SJCRH30 (cell line): ENCODE data around the gene POU2F1. TPM values are rescaled to one million over a fixed set of nuclear protein-coding genes. Genes with fewer than 3 reads are reported as not detected.
A peak's percentile ranks its signal among the peaks of the same experiment; 100 is the strongest.

Source experiments
- DNase-seq, 2 experiments: peaks; one replicate each; pipeline ENCODE4 v3.0.0-alpha.2; 2015 to 2020
- H3K27ac ChIP-seq: fragments of 250-450 bp; sonication (Bioruptor Pico); 2 replicates; pipeline ENCODE4 v1.5.1; 2020; ENCODE audit warnings: mild to moderate bottlenecking, moderate library complexity
- H3K27me3 ChIP-seq: fragments of 250-450 bp; sonication (Bioruptor Pico); 2 replicates; pipeline ENCODE4 v1.5.1; 2020; ENCODE audit warnings: mild to moderate bottlenecking, moderate library complexity
- H3K36me3 ChIP-seq: fragments of 250-450 bp; sonication (Bioruptor Pico); 2 replicates; pipeline ENCODE4 v1.5.1; 2020; ENCODE audit warnings: mild to moderate bottlenecking, moderate library complexity
- H3K4me1 ChIP-seq: fragments of 250-450 bp; sonication (Bioruptor Pico); 2 replicates; pipeline ENCODE4 v1.5.1; 2020; ENCODE audit warnings: mild to moderate bottlenecking, moderate library complexity
- H3K4me3 ChIP-seq: fragments of 250-450 bp; sonication (Bioruptor Pico); 2 replicates; pipeline ENCODE4 v1.5.1; 2020; ENCODE audit warnings: mild to moderate bottlenecking, moderate library complexity
- H3K9me3 ChIP-seq: fragments of 250-450 bp; sonication (Bioruptor Pico); replicated peaks from 2 replicates; pipeline ENCODE4 v1.5.1; 2020; ENCODE audit warnings: mild to moderate bottlenecking, moderate library complexity
- total RNA-seq: library from RNA; depleted of rRNA; stranded (reverse); fragments of >200 nt; shearing (Covaris generic); gene quantifications from 2 replicates; pipeline ENCODE4 v1.2.3, GENCODE V29; 2014

Gene POU2F1
- total RNA-seq, 1 experiment from 2014 or later = 16.8 TPM

DNA sequence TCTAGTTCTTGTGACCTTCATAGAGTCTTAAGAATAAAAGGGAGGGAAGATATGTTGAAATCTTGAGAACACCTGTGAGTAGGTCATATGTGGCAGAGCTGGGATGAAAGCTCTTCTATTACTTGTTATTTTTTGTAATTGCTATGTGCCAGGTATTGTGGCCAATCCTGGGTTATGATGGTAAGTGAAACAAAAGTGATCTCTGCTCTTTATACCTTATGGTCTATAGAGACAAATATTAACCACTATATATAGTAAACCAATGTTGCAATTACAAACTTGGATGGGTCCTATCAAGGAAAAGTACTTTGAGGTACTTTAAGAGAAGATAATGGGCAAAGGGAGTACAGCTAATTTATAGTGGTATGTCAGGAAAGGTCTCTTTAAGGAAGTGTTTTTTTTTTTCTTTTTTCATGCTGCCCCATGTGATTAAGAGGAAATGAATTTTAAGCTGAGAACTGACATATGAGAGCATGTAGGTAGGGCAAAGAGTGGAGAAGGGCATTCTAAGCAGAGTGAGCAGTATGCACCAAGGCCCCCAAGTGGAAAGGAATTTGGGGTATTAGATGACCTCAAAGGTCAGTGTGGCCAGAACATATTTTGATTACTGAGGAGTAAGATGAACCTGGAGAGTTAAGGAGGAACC is 43.3 kb downstream of the POU2F1 start:
- Histone ChIP-seq H3K9me3 (no peaks in the 10 kb centered on the region), H3K4me3 (no peak overlapping the region), H3K36me3 (no peaks in the 10 kb centered on the region), H3K27ac (no peak overlapping the region), H3K27me3 (no peaks in the 10 kb centered on the region), H3K4me1 (no peaks in the 10 kb centered on the region; the same call in 1 of the 2 replicates)
- DNase-seq = peak in 1 of 2 experiments; percentile 6

- no peaks in the 10 kb centered on the region for H3K27me3 ChIP-seq
- no peaks in the 10 kb centered on the region for H3K36me3 ChIP-seq
- DNase-seq = no peak
- H3K4me3 ChIP-seq = no peak overlapping the region
- H3K4me1 ChIP-seq = no peaks in the 10 kb centered on the region; the same call in 1 of the 2 replicates
- no peak overlapping the region for H3K27ac ChIP-seq
- no peaks in the 10 kb centered on the region for H3K9me3 ChIP-seq
Measured at GRCh38 chr1:167266965-167267364, 46.3 kb downstream of the POU2F1 start.

GRCh38 chr1:167268347-167268787 is 47.7 kb downstream of the POU2F1 start:
- no peaks in the 10 kb centered on the region for H3K9me3 ChIP-seq
- H3K4me3 ChIP-seq = no peak overlapping the region
- H3K27ac ChIP-seq = no peak overlapping the region
- no peak for DNase-seq
- peaks cover 5% of the 10 kb centered on the region for H3K4me1 ChIP-seq
- no peaks in the 10 kb centered on the region for H3K27me3 ChIP-seq
- no peaks in the 10 kb centered on the region for H3K36me3 ChIP-seq

- H3K27ac ChIP-seq = no peak overlapping the region
- H3K4me3 ChIP-seq = no peak overlapping the region
- no peaks in the 10 kb centered on the region for H3K36me3 ChIP-seq
- H3K27me3 ChIP-seq = no peaks in the 10 kb centered on the region
- peaks cover 13% of the 10 kb centered on the region for H3K4me1 ChIP-seq
- H3K9me3 ChIP-seq = no peaks in the 10 kb centered on the region
- DNase-seq = no peak
Measured at GRCh38 chr1:167270349-167271092, 49.8 kb downstream of the POU2F1 start.

GRCh38 chr1:167272369-167272957 is 51.8 kb downstream of the POU2F1 start:
- H3K4me1 ChIP-seq = peaks cover 13% of the 10 kb centered on the region
- no peak overlapping the region for H3K27ac ChIP-seq
- no peaks in the 10 kb centered on the region for H3K27me3 ChIP-seq
- no peak for DNase-seq
- no peaks in the 10 kb centered on the region for H3K36me3 ChIP-seq
- H3K9me3 ChIP-seq = no peaks in the 10 kb centered on the region
- no peak overlapping the region for H3K4me3 ChIP-seq

- H3K9me3 ChIP-seq = no peaks in the 10 kb centered on the region
- H3K36me3 ChIP-seq = no peaks in the 10 kb centered on the region
- no peaks in the 10 kb centered on the region for H3K27me3 ChIP-seq
- peak overlapping the region; percentile 11; the same call in 1 of the 2 replicates for H3K27ac ChIP-seq
- H3K4me1 ChIP-seq = peaks cover 13% of the 10 kb centered on the region
- H3K4me3 ChIP-seq = no peak overlapping the region
- peak; percentile 81 to 91 for DNase-seq
Measured at GRCh38 chr1:167273027-167273800, 52.5 kb downstream of the POU2F1 start.

DNA sequence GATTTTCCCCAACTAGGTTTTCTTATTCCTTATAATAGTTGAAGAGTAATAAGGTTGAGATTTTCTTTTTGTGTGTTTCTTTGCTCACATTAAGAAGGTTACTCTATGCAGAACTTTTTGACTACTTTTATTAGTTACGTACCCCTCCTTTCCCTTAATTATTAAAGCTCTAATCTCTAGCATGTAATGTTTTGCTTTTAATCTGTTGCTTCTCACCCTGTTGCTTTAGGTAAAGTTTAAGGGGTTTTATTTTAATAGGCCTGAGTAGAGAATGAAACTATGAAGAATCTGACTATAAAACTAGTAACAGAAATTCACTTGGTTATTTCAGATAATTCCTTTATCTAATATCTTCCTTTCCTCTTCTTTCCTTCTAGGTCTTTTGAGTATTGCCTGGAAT is 53.4 kb downstream of the POU2F1 start:
- DNase-seq = no peak
- H3K36me3 ChIP-seq = no peaks in the 10 kb centered on the region
- peaks cover 13% of the 10 kb centered on the region for H3K4me1 ChIP-seq
- no peaks in the 10 kb centered on the region for H3K27me3 ChIP-seq
- no peaks in the 10 kb centered on the region for H3K9me3 ChIP-seq
- H3K27ac ChIP-seq = peak overlapping the region; percentile 11; the same call in 1 of the 2 replicates
- no peak overlapping the region for H3K4me3 ChIP-seq

DNA sequence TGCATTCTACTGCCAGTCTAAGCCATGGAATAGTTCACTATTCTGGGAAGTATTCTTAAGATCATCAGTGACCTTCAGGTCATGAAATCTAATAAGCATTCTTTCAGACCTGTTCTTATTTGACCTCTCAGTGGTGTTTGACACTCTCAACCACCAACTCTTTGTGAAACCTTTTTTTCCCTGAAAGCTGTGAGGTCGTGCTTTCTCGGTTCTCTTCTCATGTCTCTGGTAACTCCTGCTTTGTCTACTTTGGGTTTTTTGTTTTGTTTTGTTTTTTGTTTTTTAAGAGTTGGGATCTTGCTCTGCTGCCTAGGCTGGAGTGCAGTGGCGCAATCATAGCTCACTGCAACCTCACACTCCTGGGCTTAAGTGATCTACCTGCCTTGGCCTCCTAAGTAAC is 56.3 kb downstream of the POU2F1 start:
- H3K27ac ChIP-seq = no peak overlapping the region
- H3K4me3 ChIP-seq = no peak overlapping the region

DNA sequence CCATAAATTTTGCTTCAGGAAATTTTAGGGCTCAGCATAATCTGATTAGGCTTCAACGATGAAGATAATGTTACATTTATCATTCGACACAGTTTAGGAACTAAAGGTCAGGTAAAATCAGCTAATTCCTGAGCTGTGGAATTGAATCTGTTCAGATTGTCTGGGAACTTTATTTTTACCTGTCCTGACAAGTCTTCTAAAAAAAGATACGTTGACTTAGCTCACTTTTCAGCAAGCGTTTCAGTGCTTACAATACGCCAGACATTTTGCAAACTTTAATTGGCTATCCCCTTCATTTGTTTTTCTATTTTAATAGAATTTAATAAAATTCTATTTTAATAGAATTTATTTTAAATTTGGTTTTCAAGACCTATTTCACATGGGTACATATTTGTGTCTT is 57.8 kb downstream of the POU2F1 start:
- H3K36me3 ChIP-seq = no peaks in the 10 kb centered on the region
- H3K4me3 ChIP-seq = no peak overlapping the region
- no peaks in the 10 kb centered on the region; the same call in 1 of the 2 replicates for H3K9me3 ChIP-seq
- peaks cover 6% of the 10 kb centered on the region for H3K4me1 ChIP-seq
- DNase-seq = no peak
- H3K27ac ChIP-seq = no peak overlapping the region
- H3K27me3 ChIP-seq = no peaks in the 10 kb centered on the region

More for the DNA sequence above, 56.3 kb downstream of the POU2F1 start:
- Histone ChIP-seq H3K4me1 (peaks cover 13% of the 10 kb centered on the region), H3K27me3 (no peaks in the 10 kb centered on the region), H3K9me3 (no peaks in the 10 kb centered on the region), H3K36me3 (no peaks in the 10 kb centered on the region)
- DNase-seq = no peak

DNA sequence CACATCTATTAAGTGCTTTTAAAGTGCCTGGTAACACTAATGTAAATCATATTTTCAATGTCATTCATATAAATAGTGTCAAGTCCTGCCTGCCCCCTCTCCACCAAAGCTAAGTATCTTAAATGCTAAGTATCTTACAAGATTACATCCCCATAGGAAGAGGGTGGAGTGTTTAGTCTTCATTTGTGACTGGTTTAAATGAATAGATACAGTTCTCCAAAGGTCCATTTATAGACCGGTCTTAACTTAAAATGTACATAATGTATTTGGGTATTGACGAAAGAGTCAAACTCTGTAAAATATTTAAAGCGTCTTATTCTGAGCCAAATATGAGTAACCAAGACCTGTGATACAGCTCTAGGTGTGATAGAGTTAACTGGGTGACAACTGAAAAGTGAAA is 60.2 kb downstream of the POU2F1 start:
- DNase-seq = no peak
- no peak overlapping the region for H3K27ac ChIP-seq
- H3K27me3 ChIP-seq = no peaks in the 10 kb centered on the region
- H3K4me1 ChIP-seq = no peaks in the 10 kb centered on the region
- no peaks in the 10 kb centered on the region; the same call in 1 of the 2 replicates for H3K9me3 ChIP-seq
- no peaks in the 10 kb centered on the region for H3K36me3 ChIP-seq
- H3K4me3 ChIP-seq = no peak overlapping the region

DNA sequence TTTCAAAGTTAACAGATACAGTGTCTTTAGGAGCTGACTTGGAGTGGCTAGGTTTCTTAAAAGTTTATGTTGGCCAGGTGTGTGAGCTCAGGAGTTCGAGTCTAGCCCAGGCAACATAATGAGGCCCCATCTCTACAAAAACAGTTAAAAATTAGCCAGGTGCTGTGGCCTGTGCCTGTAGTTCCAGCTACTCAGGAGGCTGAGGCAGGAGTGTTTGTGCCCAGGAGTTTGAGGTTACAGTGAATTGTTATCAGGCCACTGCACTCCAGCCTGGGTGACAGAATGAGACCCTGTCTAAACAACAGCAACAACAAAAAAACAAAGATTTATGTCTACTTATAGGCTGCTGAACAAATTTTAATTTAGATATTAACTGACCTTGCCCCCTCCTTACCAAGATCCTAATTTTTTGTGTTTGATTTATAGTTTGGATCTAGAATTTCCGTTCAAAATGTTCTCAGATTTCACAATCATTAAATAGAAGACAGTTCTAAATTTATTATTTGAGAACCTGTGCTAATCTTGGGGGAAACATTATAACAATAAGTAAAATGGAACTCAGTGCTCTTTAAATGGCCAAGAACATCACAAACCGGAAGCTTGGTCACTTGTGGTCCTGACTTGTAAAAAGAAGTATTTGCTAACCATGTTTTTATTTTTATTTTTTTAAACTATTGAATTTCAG is 67.8 kb downstream of the POU2F1 start:
- no peak overlapping the region for H3K4me3 ChIP-seq
- no peaks in the 10 kb centered on the region for H3K36me3 ChIP-seq

GRCh38 chr1:167289075-167289442 is 68.4 kb downstream of the POU2F1 start:
- Histone ChIP-seq H3K27me3 (no peaks in the 10 kb centered on the region), H3K27ac (no peak overlapping the region), H3K4me3 (no peak overlapping the region)

More for the DNA sequence above, 67.8 kb downstream of the POU2F1 start:
- no peak overlapping the region for H3K27ac ChIP-seq
- H3K9me3 ChIP-seq = no peaks in the 10 kb centered on the region
- no peak for DNase-seq
- H3K27me3 ChIP-seq = no peaks in the 10 kb centered on the region
- no peaks in the 10 kb centered on the region for H3K4me1 ChIP-seq

DNA sequence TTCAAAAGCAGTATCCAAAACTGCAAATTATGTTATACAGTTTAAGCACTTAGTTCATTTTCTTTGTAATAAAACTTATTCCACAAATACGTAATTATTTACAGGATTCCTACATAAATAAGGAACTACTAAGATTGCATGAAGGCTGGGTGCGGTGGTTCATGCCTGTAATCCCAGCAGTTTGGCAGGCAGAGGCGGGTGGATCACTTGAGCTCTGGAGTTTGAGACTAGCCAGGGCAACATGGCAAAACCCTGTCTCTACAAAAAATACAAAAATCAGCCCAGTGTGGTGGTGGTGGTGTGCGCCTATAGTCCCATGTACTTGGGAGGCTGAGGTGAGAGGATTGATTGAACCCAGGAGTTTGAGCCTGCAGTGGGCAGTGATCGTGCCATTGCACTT is 69.3 kb downstream of the POU2F1 start:
- no peaks in the 10 kb centered on the region for H3K27me3 ChIP-seq
- DNase-seq = no peak
- H3K36me3 ChIP-seq = no peaks in the 10 kb centered on the region
- H3K4me1 ChIP-seq = no peaks in the 10 kb centered on the region
- no peaks in the 10 kb centered on the region for H3K9me3 ChIP-seq
- no peak overlapping the region for H3K4me3 ChIP-seq
- no peak overlapping the region for H3K27ac ChIP-seq

More at GRCh38 chr1:167289075-167289442, 68.4 kb downstream of the POU2F1 start:
- Histone ChIP-seq H3K36me3 (no peaks in the 10 kb centered on the region), H3K4me1 (no peaks in the 10 kb centered on the region), H3K9me3 (no peaks in the 10 kb centered on the region)
- DNase-seq = no peak

GRCh38 chr1:167291539-167292185 is 71.0 kb downstream of the POU2F1 start:
- H3K4me1 ChIP-seq = no peaks in the 10 kb centered on the region
- no peaks in the 10 kb centered on the region for H3K9me3 ChIP-seq
- H3K27me3 ChIP-seq = no peaks in the 10 kb centered on the region
- no peaks in the 10 kb centered on the region for H3K36me3 ChIP-seq
- H3K27ac ChIP-seq = no peak overlapping the region
- H3K4me3 ChIP-seq = no peak overlapping the region
- DNase-seq = no peak
